Keratinocyte (primary cell): ENCODE data around the gene TIAL1. TPM values are rescaled to one million over a fixed set of nuclear protein-coding genes. Genes with fewer than 3 reads are reported as not detected.

Source experiments
- DNase-seq: peaks from one replicate; pipeline ENCODE4 v3.0.0-alpha.2; 2011; ENCODE audit warnings: low read depth, missing footprints, low spot score
- FAIRE-seq: peaks from 2 replicates; lab custom pipeline; 2011; peaks lifted over from hg19 to GRCh38; lab: Jason Lieb, UNC
- H2AFZ ChIP-seq: 2 replicates; pipeline ENCODE4 v1.6.0; 2012; ENCODE audit warnings: low read length, control low read depth, inconsistent platforms; ENCODE audit not compliant: control insufficient read depth
- H3K27ac ChIP-seq: 2 replicates; pipeline ENCODE4 v1.5.1; 2011; ENCODE audit warnings: low read length; ENCODE audit not compliant: control insufficient read depth, insufficient read depth
- H3K27me3 ChIP-seq: 3 replicates; pipeline ENCODE4 v1.6.0; 2011; ENCODE audit warnings: low read length; ENCODE audit not compliant: control insufficient read depth, insufficient read depth; ENCODE audit errors: extremely low read depth
- H3K36me3 ChIP-seq, 2 experiments: 2 replicates in 1 of 2; 3 replicates in 1 of 2; pipeline ENCODE4 v1.5.1; 2011; ENCODE audit warnings: low read length in 2 of 2, mild to moderate bottlenecking in 1 of 2; ENCODE audit not compliant: control insufficient read depth in 2 of 2, insufficient read depth in 2 of 2; ENCODE audit errors: extremely low read depth in 1 of 2
- H3K4me1 ChIP-seq: 3 replicates; pipeline ENCODE4 v1.5.1; 2011; ENCODE audit warnings: low read length; ENCODE audit not compliant: control insufficient read depth, insufficient read depth; ENCODE audit errors: extremely low read depth
- H3K4me2 ChIP-seq: 3 replicates; pipeline ENCODE4 v1.6.0; 2011; ENCODE audit warnings: low read depth, low read length; ENCODE audit not compliant: control insufficient read depth, insufficient read depth; ENCODE audit errors: extremely low read depth
- H3K4me3 ChIP-seq, 3 experiments: fragments of 200-600 bp in 1 of 3; sonication (generic) in 1 of 3; 2 replicates in 2 of 3; 3 replicates in 1 of 3; pipeline ENCODE4 v1.5.1; 2011 to 2016; ENCODE audit warnings: low read length in 3 of 3, mild to moderate bottlenecking in 3 of 3, control low read depth in 2 of 3, inconsistent platforms in 1 of 3, low read depth in 1 of 3, mixed read lengths in 1 of 3, mixed run types in 1 of 3, moderate library complexity in 1 of 3; ENCODE audit not compliant: control insufficient read depth in 2 of 3, insufficient read depth in 2 of 3; ENCODE audit errors: extremely low read depth in 1 of 3
- H3K79me2 ChIP-seq: 2 replicates; pipeline ENCODE4 v1.6.0; 2012; ENCODE audit warnings: low read length; ENCODE audit not compliant: control insufficient read depth, insufficient read depth
- H3K9ac ChIP-seq: 3 replicates; pipeline ENCODE4 v1.6.0; 2011; ENCODE audit warnings: low read length; ENCODE audit not compliant: control insufficient read depth, insufficient read depth; ENCODE audit errors: extremely low read depth
- H3K9me1 ChIP-seq: 3 replicates; pipeline ENCODE4 v1.6.0; 2011; ENCODE audit warnings: low read length; ENCODE audit not compliant: control insufficient read depth, insufficient read depth; ENCODE audit errors: extremely low read depth
- H3K9me3 ChIP-seq: 2 replicates; pipeline ENCODE4 v1.5.1; 2012; ENCODE audit warnings: low read depth, low read length; ENCODE audit not compliant: control insufficient read depth
- H4K20me1 ChIP-seq: 3 replicates; pipeline ENCODE4 v1.6.0; 2011; ENCODE audit warnings: low read length; ENCODE audit not compliant: control insufficient read depth, insufficient read depth; ENCODE audit errors: extremely low read depth
- EZH2 ChIP-seq: IDR thresholded peaks from one replicate; pipeline ENCODE4 v1.6.1; 2012; ENCODE audit warnings: inconsistent platforms, mild to moderate bottlenecking, low read length, moderate library complexity
- dilution Hi-C: fragments of 300-500 bp; cut with MboI; formaldehyde crosslinking; loops from one replicate; pipeline ENCODE4 v1.7.0; 2020; ENCODE audit warnings: low sequenced_read_pairs; ENCODE audit not compliant: extremely low pct_ligation_motif_present
- polyA plus RNA-seq, 5 experiments: library from polyadenylated mRNA; depleted of rRNA in 3 of 5; stranded (reverse) in 3 of 5; stranded (forward) in 1 of 5; unstranded in 1 of 5; fragments of >200 nt; gene quantifications; 1 replicate in 1 of 5; 2 replicates in 3 of 5; 3 replicates in 1 of 5; pipeline versions ENCODE4 v1.2.1 to v1.2.3, GENCODE V29; 2011 to 2012; ENCODE audit warnings: missing spikeins in 2 of 5, low read depth in 1 of 5, low replicate concordance in 1 of 5
- TF ChIP-seq, protein P1 (sequence below), 3 experiments: IDR thresholded peaks in 1 of 3; conservative IDR thresholded peaks in 1 of 3; optimal IDR thresholded peaks in 1 of 3; 2 replicates in 2 of 3; 3 replicates in 1 of 3; pipeline versions ENCODE3 to v1.5.1; 2011; ENCODE audit warnings: low read length in 3 of 3, mild to moderate bottlenecking in 3 of 3, moderate library complexity in 2 of 3, control low read depth in 1 of 3, inconsistent platforms in 1 of 3; ENCODE audit not compliant: insufficient read depth in 2 of 3; ENCODE audit errors: extremely low read depth in 1 of 3

TIAL1 gene
- polyA plus RNA-seq, 1 donor (not counting 4 experiments of a cell fraction or from before 2014, with no cell fraction given), result 117 TPM

DNA sequence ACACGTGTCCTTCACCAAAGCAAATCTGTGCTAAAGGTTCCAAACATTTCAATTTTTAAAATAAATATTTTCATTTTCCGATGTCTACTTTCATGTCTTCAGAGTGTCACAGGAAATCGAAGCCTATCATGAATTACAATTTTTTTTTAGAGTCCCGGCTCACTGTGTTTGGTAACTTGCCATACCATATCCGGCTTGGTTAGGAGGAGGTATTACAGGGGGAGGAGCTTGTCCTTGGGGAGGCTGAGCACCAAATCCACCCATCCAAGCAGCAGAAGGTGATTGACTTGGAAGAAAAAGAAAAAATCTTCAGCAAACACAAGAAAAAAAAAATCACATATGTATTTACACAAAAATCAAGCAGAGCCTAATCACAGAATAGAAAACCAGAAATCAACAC lies 21.3 kb downstream of the TIAL1 start:
- no peaks in the 10 kb centered on the region for H3K9me3 ChIP-seq
- no peaks in the 10 kb centered on the region for H3K9me1 ChIP-seq
- TF ChIP-seq EZH2, result no peak
- TF ChIP-seq, protein P1, sequence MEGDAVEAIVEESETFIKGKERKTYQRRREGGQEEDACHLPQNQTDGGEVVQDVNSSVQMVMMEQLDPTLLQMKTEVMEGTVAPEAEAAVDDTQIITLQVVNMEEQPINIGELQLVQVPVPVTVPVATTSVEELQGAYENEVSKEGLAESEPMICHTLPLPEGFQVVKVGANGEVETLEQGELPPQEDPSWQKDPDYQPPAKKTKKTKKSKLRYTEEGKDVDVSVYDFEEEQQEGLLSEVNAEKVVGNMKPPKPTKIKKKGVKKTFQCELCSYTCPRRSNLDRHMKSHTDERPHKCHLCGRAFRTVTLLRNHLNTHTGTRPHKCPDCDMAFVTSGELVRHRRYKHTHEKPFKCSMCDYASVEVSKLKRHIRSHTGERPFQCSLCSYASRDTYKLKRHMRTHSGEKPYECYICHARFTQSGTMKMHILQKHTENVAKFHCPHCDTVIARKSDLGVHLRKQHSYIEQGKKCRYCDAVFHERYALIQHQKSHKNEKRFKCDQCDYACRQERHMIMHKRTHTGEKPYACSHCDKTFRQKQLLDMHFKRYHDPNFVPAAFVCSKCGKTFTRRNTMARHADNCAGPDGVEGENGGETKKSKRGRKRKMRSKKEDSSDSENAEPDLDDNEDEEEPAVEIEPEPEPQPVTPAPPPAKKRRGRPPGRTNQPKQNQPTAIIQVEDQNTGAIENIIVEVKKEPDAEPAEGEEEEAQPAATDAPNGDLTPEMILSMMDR (optimal IDR thresholded peaks at IDR 0.05 in 1 of 3, IDR thresholded peaks at IDR 0.05 in 1 of 3, conservative IDR thresholded peaks at IDR 0.05 in 1 of 3; ENCODE audit: extremely low read depth in 1 of 3, insufficient read depth in 2 of 3, low read length in 3 of 3), result no peak
- H3K4me3 ChIP-seq, result no peak overlapping the region
- H3K79me2 ChIP-seq, result no peaks in the 10 kb centered on the region
- dilution Hi-C loops, result no loop called here
- no peak overlapping the region for H3K27ac ChIP-seq
- H3K36me3 ChIP-seq, result peaks cover 16% of the 10 kb centered on the region in 2 experiments
- H3K9ac ChIP-seq, result no peak overlapping the region
- peaks cover 4% of the 10 kb centered on the region for H3K4me1 ChIP-seq
- H3K27me3 ChIP-seq, result no peaks in the 10 kb centered on the region
- no peak overlapping the region for H3K4me2 ChIP-seq
- H4K20me1 ChIP-seq, result no peaks in the 10 kb centered on the region
- DNase-seq (no peak), FAIRE-seq (peak; percentile 56)
- H2AFZ ChIP-seq, result no peak overlapping the region

DNA sequence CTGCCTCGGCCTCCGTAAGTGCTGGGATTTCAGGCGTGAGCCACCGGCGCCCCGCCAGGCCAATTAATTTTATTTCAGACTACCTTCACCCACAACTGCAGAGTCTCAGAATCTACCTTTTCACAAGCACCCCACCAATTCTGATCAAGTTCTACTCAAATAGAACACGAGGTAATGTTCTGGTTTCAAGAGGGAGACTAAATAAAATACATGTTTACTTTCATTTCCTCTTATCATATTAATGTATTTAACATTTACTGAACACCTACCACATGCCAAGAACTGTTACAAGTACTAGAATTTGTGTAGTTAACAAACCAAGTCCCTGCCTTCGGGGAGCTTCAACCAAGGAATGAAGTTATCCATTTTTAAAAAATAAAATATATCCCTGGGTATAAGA lies 28.8 kb downstream of the TIAL1 start:
- Histone ChIP-seq H3K4me3 (no peak overlapping the region), H3K27ac (no peak overlapping the region), H2AFZ (no peak overlapping the region), H3K9ac (no peak overlapping the region), H3K79me2 (no peaks in the 10 kb centered on the region), H3K9me1 (no peaks in the 10 kb centered on the region), H3K4me1 (no peaks in the 10 kb centered on the region), H3K27me3 (no peaks in the 10 kb centered on the region), H3K4me2 (no peak overlapping the region), H3K36me3 (peaks cover 0 to 4% of the 10 kb centered on the region in 2 experiments), H3K9me3 (no peaks in the 10 kb centered on the region), H4K20me1 (no peaks in the 10 kb centered on the region)
- no peak for TF ChIP-seq EZH2
- TF ChIP-seq, protein P1 (optimal IDR thresholded peaks at IDR 0.05 in 1 of 3, IDR thresholded peaks at IDR 0.05 in 1 of 3, conservative IDR thresholded peaks at IDR 0.05 in 1 of 3; ENCODE audit: extremely low read depth in 1 of 3, insufficient read depth in 2 of 3, low read length in 3 of 3), result no peak
- DNase-seq, result no peak
- dilution Hi-C loops, result no loop called here
- no peak for FAIRE-seq
